GM12874 (cell line): ENCODE data around the gene SLC37A1.

Source experiments
- CTCF ChIP-seq: IDR thresholded peaks from 2 replicates; pipeline ENCODE4 v1.5.1; 2011; ENCODE audit warnings: low read depth, mild to moderate bottlenecking, control low read depth, low read length, moderate library complexity; ENCODE audit not compliant: insufficient read depth

SLC37A1 gene

DNA sequence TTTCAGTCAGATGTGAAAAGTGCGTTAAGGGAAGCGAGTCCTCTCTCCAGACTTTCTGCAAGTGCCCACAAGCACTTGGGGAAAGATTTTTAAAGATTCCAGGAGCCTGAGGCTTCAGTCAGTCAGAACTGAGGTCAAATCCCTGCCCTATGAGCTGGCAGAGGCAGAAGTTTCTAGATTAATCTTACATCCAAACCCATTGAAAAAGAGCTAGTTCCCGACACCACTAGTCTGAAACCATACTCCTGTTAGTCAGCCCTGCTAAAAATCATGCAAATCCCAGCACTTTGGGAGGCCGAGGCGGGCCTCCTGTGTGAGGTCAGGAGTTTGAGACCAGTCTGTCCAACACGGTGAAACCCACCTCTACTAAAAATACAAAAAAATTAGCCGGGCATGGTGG is 38.6 kb upstream of the SLC37A1 start:
- no peak for TF ChIP-seq CTCF

DNA sequence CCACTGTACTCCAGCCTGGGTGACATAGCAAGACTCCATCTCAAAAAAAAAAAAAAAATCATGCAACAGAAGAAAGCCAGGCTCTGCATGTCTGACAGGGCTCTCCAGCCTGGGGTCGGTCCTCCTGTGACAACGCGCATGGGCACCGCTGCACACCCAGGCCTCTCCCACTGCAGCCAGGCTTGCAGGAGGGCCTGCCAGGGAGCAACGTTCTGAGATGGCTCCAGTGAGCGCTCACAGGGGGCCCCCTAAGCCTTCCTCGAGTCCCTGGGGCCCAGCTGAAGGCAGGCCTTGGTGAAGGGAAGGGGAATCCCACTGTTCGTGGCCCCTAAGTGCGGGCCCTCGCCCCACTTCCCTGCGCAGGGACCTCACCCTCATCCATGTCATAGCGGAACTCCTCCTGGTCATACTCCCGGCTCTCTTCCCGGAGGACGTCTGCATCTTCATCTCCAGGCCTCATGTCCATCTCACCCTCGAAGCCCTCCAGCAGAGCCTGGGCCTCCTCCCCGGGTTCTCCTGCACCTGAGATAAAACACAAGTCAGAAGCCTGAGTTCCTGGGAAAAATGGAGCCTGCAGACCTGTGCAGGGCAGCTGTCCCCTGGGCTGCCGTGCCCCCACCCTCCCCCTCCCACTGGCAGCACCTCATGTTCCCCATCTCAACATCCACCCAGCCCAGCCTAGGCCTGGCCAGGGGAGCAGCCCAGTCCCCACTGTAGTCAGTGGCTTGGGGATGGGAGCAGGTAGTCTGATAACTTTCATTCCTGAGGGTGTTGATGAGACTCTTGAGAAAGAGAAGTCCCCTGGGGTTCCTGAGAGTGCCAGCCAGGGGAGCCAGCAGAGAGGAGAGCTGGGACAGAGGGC is 37.9 kb upstream of the SLC37A1 start:
- TF ChIP-seq CTCF: no peak

GRCh38 chr21:42476388-42477331 is 37.0 kb upstream of the SLC37A1 start:
- no peak for TF ChIP-seq CTCF

DNA sequence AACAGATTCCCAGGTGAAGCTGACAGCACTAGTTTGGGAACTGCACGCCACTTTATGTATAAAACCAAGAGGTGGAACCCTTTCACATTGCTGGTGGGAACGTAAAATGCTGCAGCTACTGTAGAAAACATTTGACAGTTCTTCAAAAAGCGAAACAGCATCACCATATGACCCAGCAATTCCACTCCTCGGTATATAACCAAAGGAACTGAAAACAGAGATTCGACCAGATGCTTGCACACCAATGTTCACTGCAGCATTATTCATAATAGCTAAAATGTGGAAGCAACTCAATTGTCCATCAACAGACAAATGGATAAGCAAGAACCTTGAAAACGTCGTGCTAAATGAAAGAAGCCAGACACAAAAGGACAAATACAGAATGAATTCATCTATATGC is 35.1 kb upstream of the SLC37A1 start:
- TF ChIP-seq CTCF: no peak

DNA sequence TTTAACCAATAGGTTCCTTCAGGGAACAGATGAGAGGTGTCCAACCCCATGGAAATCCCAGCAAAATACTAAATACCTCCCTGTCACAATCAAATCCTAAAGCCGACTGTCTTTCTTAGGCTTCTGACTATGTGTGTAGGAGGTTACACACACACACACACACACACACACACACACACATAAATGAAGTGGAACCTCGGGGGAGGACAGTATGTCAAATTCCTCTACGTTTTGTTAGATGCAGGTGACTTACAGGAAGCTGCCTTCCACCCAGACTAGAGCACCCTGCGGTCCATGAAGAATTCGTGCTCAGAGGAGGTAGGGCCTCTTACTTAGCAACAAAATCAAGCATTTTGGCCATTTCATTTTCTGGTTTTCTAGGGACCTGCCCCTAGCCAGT is 34.1 kb upstream of the SLC37A1 start:
- TF ChIP-seq CTCF: no peak

- no peak for TF ChIP-seq CTCF
Measured at GRCh38 chr21:42480736-42481135, 32.9 kb upstream of the SLC37A1 start.

DNA sequence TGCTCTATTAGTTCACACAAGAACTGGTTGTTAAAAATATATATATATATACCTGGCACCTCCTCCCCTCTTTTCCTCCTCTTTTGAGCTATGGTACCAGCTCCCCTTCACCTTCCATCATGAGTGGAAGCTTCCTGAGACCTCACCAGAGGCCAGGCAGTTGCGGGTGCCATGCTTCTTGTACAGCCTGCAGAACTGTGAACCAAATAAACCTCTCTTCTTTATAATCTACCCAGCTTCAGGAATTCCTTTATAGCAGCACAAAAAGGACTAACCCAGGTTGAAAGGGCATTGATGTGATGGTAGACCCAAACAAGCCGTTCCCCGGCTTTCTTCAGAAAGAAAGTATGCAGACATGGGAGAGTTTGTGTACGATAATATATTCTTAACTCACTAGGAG is 32.5 kb upstream of the SLC37A1 start:
- no peak for TF ChIP-seq CTCF
